HEK293 (cell line): ENCODE results near the gene PAQR9.

Experiments used
- BCL11B ChIP-seq: fragments of 450-650 bp; formaldehyde crosslinking; IDR thresholded peaks from 2 replicates; pipeline ENCODE4 v1.5.1; 2016; ENCODE audit warnings: low read depth, missing biosample characterization, missing genetic modification characterization
- BCL6B ChIP-seq: fragments of 450-650 bp; formaldehyde crosslinking; IDR thresholded peaks from 2 replicates; pipeline ENCODE4 v1.5.1; 2017; ENCODE audit warnings: missing biosample characterization, missing genetic modification characterization
- PRDM1 ChIP-seq: fragments of 450-650 bp; formaldehyde crosslinking; IDR thresholded peaks from 2 replicates; pipeline ENCODE4; 2016; ENCODE audit warnings: missing biosample characterization, missing genetic modification characterization
- ZBTB17 ChIP-seq: fragments of 450-650 bp; formaldehyde crosslinking; IDR thresholded peaks from 2 replicates; pipeline ENCODE4 v1.5.1; 2016; ENCODE audit warnings: missing biosample characterization, missing genetic modification characterization
- ZBTB21 ChIP-seq: fragments of 450-650 bp; formaldehyde crosslinking; IDR thresholded peaks from 2 replicates; pipeline ENCODE4 v1.5.1; 2017; ENCODE audit warnings: missing biosample characterization, missing genetic modification characterization
- ZBTB49 ChIP-seq: fragments of 450-650 bp; formaldehyde crosslinking; IDR thresholded peaks from 2 replicates; pipeline ENCODE4 v1.5.1; 2016; ENCODE audit warnings: missing biosample characterization, missing genetic modification characterization, low read depth
- ZNF184 ChIP-seq: fragments of 450-650 bp; IDR thresholded peaks from 2 replicates; pipeline ENCODE4 v1.5.1; 2018; ENCODE audit warnings: missing biosample characterization, mild to moderate bottlenecking, missing genetic modification characterization
- ZNF202 ChIP-seq: fragments of 450-650 bp; formaldehyde crosslinking; IDR thresholded peaks from 2 replicates; pipeline ENCODE4 v1.5.1; 2016; ENCODE audit warnings: missing biosample characterization, missing genetic modification characterization, borderline replicate concordance
- ZNF214 ChIP-seq: fragments of 450-650 bp; formaldehyde crosslinking; IDR thresholded peaks from 2 replicates; pipeline ENCODE4 v1.5.1; 2017; ENCODE audit warnings: missing biosample characterization, mild to moderate bottlenecking, missing genetic modification characterization, borderline replicate concordance
- ZNF24 ChIP-seq: fragments of 450-650 bp; formaldehyde crosslinking; IDR thresholded peaks from 2 replicates; pipeline ENCODE4 v1.5.1; 2016; ENCODE audit warnings: missing biosample characterization, missing genetic modification characterization
- ZNF248 ChIP-seq: fragments of 450-650 bp; formaldehyde crosslinking; IDR thresholded peaks from 2 replicates; pipeline ENCODE4 v1.5.1; 2017; ENCODE audit warnings: missing biosample characterization, missing genetic modification characterization
- ZNF350 ChIP-seq: fragments of 450-650 bp; formaldehyde crosslinking; IDR thresholded peaks from 2 replicates; pipeline ENCODE4 v1.5.0; 2017; ENCODE audit warnings: missing biosample characterization, mild to moderate bottlenecking, missing genetic modification characterization
- ZNF366 ChIP-seq: fragments of 450-650 bp; formaldehyde crosslinking; conservative IDR thresholded peaks from 2 replicates; pipeline ENCODE4 v1.5.1; 2016; ENCODE audit warnings: missing biosample characterization, missing genetic modification characterization
- ZNF404 ChIP-seq: fragments of 450-650 bp; formaldehyde crosslinking; IDR thresholded peaks from 2 replicates; pipeline ENCODE4 v1.5.1; 2017; ENCODE audit warnings: missing biosample characterization, missing genetic modification characterization
- ZNF416 ChIP-seq: fragments of 450-650 bp; formaldehyde crosslinking; IDR thresholded peaks from 2 replicates; pipeline ENCODE4 v1.5.1; 2016; ENCODE audit warnings: missing biosample characterization, missing genetic modification characterization
- ZNF426 ChIP-seq: fragments of 450-650 bp; formaldehyde crosslinking; IDR thresholded peaks from 2 replicates; pipeline ENCODE4 v1.5.1; 2017; ENCODE audit warnings: missing biosample characterization, missing genetic modification characterization, mild to moderate bottlenecking, inconsistent platforms, moderate library complexity
- ZNF521 ChIP-seq: fragments of 450-650 bp; formaldehyde crosslinking; IDR thresholded peaks from 2 replicates; pipeline ENCODE4 v1.5.1; 2017; ENCODE audit warnings: missing biosample characterization, mild to moderate bottlenecking, missing genetic modification characterization
- ZNF596 ChIP-seq: fragments of 450-650 bp; IDR thresholded peaks from 2 replicates; pipeline ENCODE4 v1.5.0; 2018; ENCODE audit warnings: missing biosample characterization, mild to moderate bottlenecking, missing genetic modification characterization, moderate library complexity
- ZNF692 ChIP-seq: fragments of 450-650 bp; formaldehyde crosslinking; IDR thresholded peaks from 2 replicates; pipeline ENCODE4 v1.5.1; 2016; ENCODE audit warnings: missing biosample characterization, missing genetic modification characterization
- ZNF785 ChIP-seq: fragments of 450-650 bp; formaldehyde crosslinking; IDR thresholded peaks from 2 replicates; pipeline ENCODE4 v1.5.1; 2016; ENCODE audit warnings: missing biosample characterization, missing genetic modification characterization
- ZXDB ChIP-seq: fragments of 450-650 bp; formaldehyde crosslinking; IDR thresholded peaks from 2 replicates; pipeline ENCODE4 v1.5.1; 2016; ENCODE audit warnings: missing biosample characterization, missing genetic modification characterization
- TF ChIP-seq, protein P1 (sequence below): fragments of 450-650 bp; formaldehyde crosslinking; conservative IDR thresholded peaks from 2 replicates; pipeline ENCODE4 v1.5.1; 2016; ENCODE audit warnings: low read depth, missing biosample characterization, missing genetic modification characterization
- TF ChIP-seq, protein P2 (sequence below): IDR thresholded peaks from 2 replicates; pipeline ENCODE4 v1.6.1; 2011; ENCODE audit warnings: mild to moderate bottlenecking, low read depth, low read length, borderline replicate concordance
- TF ChIP-seq, protein P3 (sequence below): fragments of 450-650 bp; formaldehyde crosslinking; optimal IDR thresholded peaks from 2 replicates; pipeline ENCODE3; 2016; ENCODE audit warnings: missing biosample characterization, mild to moderate bottlenecking, missing genetic modification characterization
- TF ChIP-seq, protein P4 (sequence below): fragments of 450-650 bp; formaldehyde crosslinking; IDR thresholded peaks from 2 replicates; pipeline ENCODE4 v1.5.1; 2016; ENCODE audit warnings: missing biosample characterization, missing genetic modification characterization, borderline replicate concordance

PAQR9 gene

GRCh38 chr3:143001369-143002082, 38.1 kb upstream of the PAQR9 start, which contains the start of gene U2SURP (continued):
- TF ChIP-seq PRDM1 (tag by site-specific recombination) (no peak), BCL6B (tag by site-specific recombination) (no peak), BCL11B (no peak), ZBTB17 (tag by site-specific recombination) (peak; percentile 99), ZNF202 (tag by site-specific recombination) (no peak), ZNF404 (tag by site-specific recombination) (no peak), ZNF521 (tag by site-specific recombination) (no peak), ZNF214 (tag by site-specific recombination) (no peak), ZNF416 (tag by site-specific recombination) (no peak), ZNF426 (tag by site-specific recombination) (no peak), ZNF350 (no peak), ZNF184 (no peak), ZNF596 (tag by site-specific recombination) (no peak), ZNF366 (0 out of 2 replicates have a peak, but pooled peaks have one; percentile 11), ZBTB21 (no peak), ZNF248 (tag by site-specific recombination) (no peak), ZNF692 (peak; percentile 60; the same call in 1 of the 2 replicates), ZXDB (peak; percentile 93), ZNF785 (no peak), ZNF24 (tag by site-specific recombination) (0 out of 2 replicates have a peak, but pooled peaks have one; percentile 59), ZBTB49 (tag by site-specific recombination) (no peak)
- TF ChIP-seq, protein P1, sequence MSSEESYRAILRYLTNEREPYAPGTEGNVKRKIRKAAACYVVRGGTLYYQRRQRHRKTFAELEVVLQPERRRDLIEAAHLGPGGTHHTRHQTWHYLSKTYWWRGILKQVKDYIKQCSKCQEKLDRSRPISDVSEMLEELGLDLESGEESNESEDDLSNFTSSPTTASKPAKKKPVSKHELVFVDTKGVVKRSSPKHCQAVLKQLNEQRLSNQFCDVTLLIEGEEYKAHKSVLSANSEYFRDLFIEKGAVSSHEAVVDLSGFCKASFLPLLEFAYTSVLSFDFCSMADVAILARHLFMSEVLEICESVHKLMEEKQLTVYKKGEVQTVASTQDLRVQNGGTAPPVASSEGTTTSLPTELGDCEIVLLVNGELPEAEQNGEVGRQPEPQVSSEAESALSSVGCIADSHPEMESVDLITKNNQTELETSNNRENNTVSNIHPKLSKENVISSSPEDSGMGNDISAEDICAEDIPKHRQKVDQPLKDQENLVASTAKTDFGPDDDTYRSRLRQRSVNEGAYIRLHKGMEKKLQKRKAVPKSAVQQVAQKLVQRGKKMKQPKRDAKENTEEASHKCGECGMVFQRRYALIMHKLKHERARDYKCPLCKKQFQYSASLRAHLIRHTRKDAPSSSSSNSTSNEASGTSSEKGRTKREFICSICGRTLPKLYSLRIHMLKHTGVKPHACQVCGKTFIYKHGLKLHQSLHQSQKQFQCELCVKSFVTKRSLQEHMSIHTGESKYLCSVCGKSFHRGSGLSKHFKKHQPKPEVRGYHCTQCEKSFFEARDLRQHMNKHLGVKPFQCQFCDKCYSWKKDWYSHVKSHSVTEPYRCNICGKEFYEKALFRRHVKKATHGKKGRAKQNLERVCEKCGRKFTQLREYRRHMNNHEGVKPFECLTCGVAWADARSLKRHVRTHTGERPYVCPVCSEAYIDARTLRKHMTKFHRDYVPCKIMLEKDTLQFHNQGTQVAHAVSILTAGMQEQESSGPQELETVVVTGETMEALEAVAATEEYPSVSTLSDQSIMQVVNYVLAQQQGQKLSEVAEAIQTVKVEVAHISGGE (tag by site-specific recombination): peak; percentile 92
- TF ChIP-seq, protein P2, sequence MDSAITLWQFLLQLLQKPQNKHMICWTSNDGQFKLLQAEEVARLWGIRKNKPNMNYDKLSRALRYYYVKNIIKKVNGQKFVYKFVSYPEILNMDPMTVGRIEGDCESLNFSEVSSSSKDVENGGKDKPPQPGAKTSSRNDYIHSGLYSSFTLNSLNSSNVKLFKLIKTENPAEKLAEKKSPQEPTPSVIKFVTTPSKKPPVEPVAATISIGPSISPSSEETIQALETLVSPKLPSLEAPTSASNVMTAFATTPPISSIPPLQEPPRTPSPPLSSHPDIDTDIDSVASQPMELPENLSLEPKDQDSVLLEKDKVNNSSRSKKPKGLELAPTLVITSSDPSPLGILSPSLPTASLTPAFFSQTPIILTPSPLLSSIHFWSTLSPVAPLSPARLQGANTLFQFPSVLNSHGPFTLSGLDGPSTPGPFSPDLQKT: no peak
- TF ChIP-seq, protein P3, sequence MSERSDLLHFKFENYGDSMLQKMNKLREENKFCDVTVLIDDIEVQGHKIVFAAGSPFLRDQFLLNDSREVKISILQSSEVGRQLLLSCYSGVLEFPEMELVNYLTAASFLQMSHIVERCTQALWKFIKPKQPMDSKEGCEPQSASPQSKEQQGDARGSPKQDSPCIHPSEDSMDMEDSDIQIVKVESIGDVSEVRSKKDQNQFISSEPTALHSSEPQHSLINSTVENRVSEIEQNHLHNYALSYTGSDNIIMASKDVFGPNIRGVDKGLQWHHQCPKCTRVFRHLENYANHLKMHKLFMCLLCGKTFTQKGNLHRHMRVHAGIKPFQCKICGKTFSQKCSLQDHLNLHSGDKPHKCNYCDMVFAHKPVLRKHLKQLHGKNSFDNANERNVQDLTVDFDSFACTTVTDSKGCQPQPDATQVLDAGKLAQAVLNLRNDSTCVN: peak; percentile 34
- TF ChIP-seq, protein P4, sequence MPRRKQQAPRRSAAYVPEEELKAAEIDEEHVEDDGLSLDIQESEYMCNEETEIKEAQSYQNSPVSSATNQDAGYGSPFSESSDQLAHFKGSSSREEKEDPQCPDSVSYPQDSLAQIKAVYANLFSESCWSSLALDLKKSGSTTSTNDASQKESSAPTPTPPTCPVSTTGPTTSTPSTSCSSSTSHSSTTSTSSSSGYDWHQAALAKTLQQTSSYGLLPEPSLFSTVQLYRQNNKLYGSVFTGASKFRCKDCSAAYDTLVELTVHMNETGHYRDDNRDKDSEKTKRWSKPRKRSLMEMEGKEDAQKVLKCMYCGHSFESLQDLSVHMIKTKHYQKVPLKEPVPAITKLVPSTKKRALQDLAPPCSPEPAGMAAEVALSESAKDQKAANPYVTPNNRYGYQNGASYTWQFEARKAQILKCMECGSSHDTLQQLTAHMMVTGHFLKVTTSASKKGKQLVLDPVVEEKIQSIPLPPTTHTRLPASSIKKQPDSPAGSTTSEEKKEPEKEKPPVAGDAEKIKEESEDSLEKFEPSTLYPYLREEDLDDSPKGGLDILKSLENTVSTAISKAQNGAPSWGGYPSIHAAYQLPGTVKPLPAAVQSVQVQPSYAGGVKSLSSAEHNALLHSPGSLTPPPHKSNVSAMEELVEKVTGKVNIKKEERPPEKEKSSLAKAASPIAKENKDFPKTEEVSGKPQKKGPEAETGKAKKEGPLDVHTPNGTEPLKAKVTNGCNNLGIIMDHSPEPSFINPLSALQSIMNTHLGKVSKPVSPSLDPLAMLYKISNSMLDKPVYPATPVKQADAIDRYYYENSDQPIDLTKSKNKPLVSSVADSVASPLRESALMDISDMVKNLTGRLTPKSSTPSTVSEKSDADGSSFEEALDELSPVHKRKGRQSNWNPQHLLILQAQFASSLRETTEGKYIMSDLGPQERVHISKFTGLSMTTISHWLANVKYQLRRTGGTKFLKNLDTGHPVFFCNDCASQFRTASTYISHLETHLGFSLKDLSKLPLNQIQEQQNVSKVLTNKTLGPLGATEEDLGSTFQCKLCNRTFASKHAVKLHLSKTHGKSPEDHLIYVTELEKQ (tag by site-specific recombination): no peak
